GM12878 (cell line): ENCODE measurements around the gene CRTC1. TPM values are rescaled to one million over a fixed set of nuclear protein-coding genes. Genes with fewer than 3 reads are reported as not detected.

ENCODE experiments used
- ATAC-seq: fragments of 200-7000 bp; cut with Tn5 transposase; 3 replicates; pipeline ENCODE4 v1.9.1; 2020; ENCODE audit warnings: mild to moderate bottlenecking, moderate library complexity
- BruUV-seq: library from RNA; stranded (reverse); fragments of 400-500 nt; replicated peaks from 2 replicates; lab custom pipeline; 2021; lab: Mats Ljungman, UMichigan
- CTCF ChIA-PET: fragments of 300-600 bp; sonication (Branson Sonifier 250); formaldehyde crosslinking; extraction: SDS; loops from one replicate; lab custom pipeline; 2021; ENCODE audit warnings: inconsistent platforms; lab: Yijun Ruan, JAX
- POLR2A ChIA-PET: fragments of 350-600 bp; formaldehyde crosslinking; extraction: SDS; loops from one replicate; lab custom pipeline; 2021; ENCODE audit warnings: inconsistent platforms; lab: Charles Lee
- RAD21 ChIA-PET: fragments of 300-600 bp; sonication (Branson Sonifier 250); formaldehyde crosslinking; loops from one replicate; lab custom pipeline; 2023; ENCODE audit warnings: antibody characterized with exemption; ENCODE audit not compliant: unreplicated experiment; lab: Charles Lee
- SMC1A ChIA-PET: fragments of 300-600 bp; sonication (Branson Sonifier 250); formaldehyde crosslinking; loops from one replicate; lab custom pipeline; 2023; ENCODE audit not compliant: unreplicated experiment, uncharacterized antibody; lab: Charles Lee
- DNase-seq: peaks from one replicate; pipeline ENCODE4 v3.0.0-alpha.2; 2011; ENCODE audit warnings: low read depth, low spot score
- FAIRE-seq: peaks from 3 replicates; lab custom pipeline; 2011; peaks lifted over from hg19 to GRCh38; lab: Jason Lieb, UNC
- H2AFZ ChIP-seq: 2 replicates; pipeline ENCODE4 v1.6.0; 2011; ENCODE audit warnings: low read depth, low read length, control low read depth; ENCODE audit not compliant: control insufficient read depth
- H3K27ac ChIP-seq: 2 replicates; pipeline ENCODE4 v1.5.1; 2011; ENCODE audit warnings: control low read depth; ENCODE audit not compliant: control insufficient read depth, insufficient read depth
- H3K27me3 ChIP-seq, 2 experiments: replicated peaks in 1 of 2; 2 replicates each; pipeline versions ENCODE4 v1.6.0 to v1.6.1; 2011; ENCODE audit warnings: low read length in 1 of 2; ENCODE audit not compliant: control insufficient read depth in 2 of 2, insufficient read depth in 2 of 2
- H3K36me3 ChIP-seq, 2 experiments: 2 replicates each; pipeline ENCODE4 v1.5.1; 2011; ENCODE audit warnings: low read length in 1 of 2; ENCODE audit not compliant: control insufficient read depth in 2 of 2, insufficient read depth in 2 of 2
- H3K4me1 ChIP-seq: 2 replicates; pipeline ENCODE4 v1.6.1; 2011; ENCODE audit warnings: mild to moderate bottlenecking, low read length, moderate library complexity, mixed read lengths; ENCODE audit not compliant: control insufficient read depth, insufficient read depth
- H3K4me2 ChIP-seq: 2 replicates; pipeline ENCODE4 v1.6.0; 2011; ENCODE audit warnings: control low read depth; ENCODE audit not compliant: control insufficient read depth, insufficient read depth
- H3K4me3 ChIP-seq: fragments of 200-600 bp; sonication (generic); 2 replicates; pipeline ENCODE4 v1.5.1; 2016
- H3K79me2 ChIP-seq: 2 replicates; pipeline ENCODE4 v1.6.0; 2011; ENCODE audit warnings: low read length; ENCODE audit not compliant: control insufficient read depth, insufficient read depth
- H3K9ac ChIP-seq: 2 replicates; pipeline ENCODE4 v1.8.0; 2011; ENCODE audit warnings: low read length, control low read depth, mixed read lengths; ENCODE audit not compliant: control insufficient read depth, insufficient read depth
- H3K9me3 ChIP-seq: replicated peaks from 3 replicates; pipeline ENCODE4 v1.5.1; 2011; ENCODE audit warnings: mild to moderate bottlenecking, low read length; ENCODE audit not compliant: control insufficient read depth, insufficient read depth
- H4K20me1 ChIP-seq: 2 replicates; pipeline ENCODE4 v1.6.0; 2011; ENCODE audit not compliant: control insufficient read depth, insufficient read depth
- IKZF2 ChIP-seq, 2 experiments: fragments of 450-650 bp; IDR thresholded peaks; 2 replicates each; pipeline ENCODE4 v1.6.1; 2017; ENCODE audit warnings: mild to moderate bottlenecking in 2 of 2, moderate library complexity in 2 of 2
- JUNB ChIP-seq: IDR thresholded peaks from 2 replicates; pipeline ENCODE4 v1.6.1; 2016; ENCODE audit warnings: antibody characterized with exemption, mild to moderate bottlenecking
- MYC ChIP-seq: IDR thresholded peaks from 2 replicates; pipeline ENCODE4 v1.6.1; 2011; ENCODE audit warnings: mild to moderate bottlenecking, low read length, moderate library complexity, inconsistent platforms; ENCODE audit not compliant: insufficient read depth, insufficient replicate concordance, insufficient read length, severe bottlenecking
- PBX3 ChIP-seq: IDR thresholded peaks from 2 replicates; pipeline ENCODE4 v1.6.1; 2011; ENCODE audit warnings: mild to moderate bottlenecking, low read depth, low read length, moderate library complexity; ENCODE audit not compliant: insufficient replicate concordance
- POLR2A ChIP-seq: IDR thresholded peaks from 2 replicates; pipeline ENCODE4 v1.6.1; 2011; ENCODE audit warnings: low read depth, mild to moderate bottlenecking, low read length
- SIX5 ChIP-seq: IDR thresholded peaks from 2 replicates; pipeline ENCODE4 v1.6.1; 2011; ENCODE audit warnings: mild to moderate bottlenecking, low read depth, low read length, moderate library complexity; ENCODE audit not compliant: severe bottlenecking
- ZNF207 ChIP-seq: fragments of 450-650 bp; IDR thresholded peaks from 2 replicates; pipeline ENCODE4 v1.6.1; 2014; ENCODE audit warnings: antibody characterized with exemption, mild to moderate bottlenecking, borderline replicate concordance
- WGBS: methylation state at CpG from one replicate; pipeline ENCODE4 v1.1.6; 2016; ENCODE audit warnings: low lambda C conversion rate; ENCODE audit not compliant: insufficient replicate concordance, insufficient coverage; ENCODE audit errors: missing lambda C conversion rate; 5-methylcytosine and 5-hydroxymethylcytosine counted together
- in situ Hi-C: fragments of 300-500 bp; cut with MboI; formaldehyde crosslinking; loops from 9 replicates; pipeline ENCODE4 v1.14.3; 2018; ENCODE audit warnings: mixed read lengths
- intact Hi-C: fragments of 100-400 bp; cut with micrococcal nuclease; formaldehyde crosslinking; loops from one replicate; pipeline ENCODE4 v1.14.2; 2022; ENCODE audit not compliant: unreplicated experiment
- polyA plus RNA-seq, 11 experiments: library from polyadenylated mRNA; depleted of rRNA in 4 of 11; unstranded in 6 of 11; stranded (reverse) in 5 of 11; fragments of >200 nt; fragmentation: Nextera tagmentation in 4 of 11; fragmentation: Illumina TruSeq in 1 of 11; extraction: Ambion mirVana in 4 of 11; extraction: Trizol in 1 of 11; gene quantifications; 1 replicate in 1 of 11; 2 replicates in 10 of 11; pipeline versions ENCODE4 v1.2.1 to v1.2.3, GENCODE V29; 2011 to 2016; ENCODE audit warnings: inconsistent platforms in 2 of 11, missing spikeins in 2 of 11, low read depth in 1 of 11
- total RNA-seq, 4 experiments: library from RNA; depleted of rRNA in 3 of 4; stranded (reverse); fragments of >200 nt in 3 of 4; fragmentation: Illumina TruSeq in 1 of 4; extraction: Trizol in 1 of 4; gene quantifications; 2 replicates each; pipeline versions ENCODE4 v1.2.1 to v1.2.3, GENCODE V29; 2013 to 2021
- TF ChIP-seq, protein P1 (sequence below): IDR thresholded peaks from 2 replicates; pipeline ENCODE4 v1.6.1; 2012; ENCODE audit warnings: improper control_type of control experiment, low read depth, low read length; ENCODE audit not compliant: insufficient replicate concordance
- TF ChIP-seq, protein P2 (sequence below): IDR thresholded peaks from 2 replicates; pipeline ENCODE4 v1.6.1; 2012; ENCODE audit warnings: low read length, inconsistent platforms
- TF ChIP-seq, protein P3 (sequence below): fragments of 450-650 bp; IDR thresholded peaks from 2 replicates; pipeline ENCODE4 v1.6.1; 2017; ENCODE audit warnings: mild to moderate bottlenecking, low read depth, inconsistent platforms; ENCODE audit not compliant: poor library complexity, severe bottlenecking

Gene CRTC1
- total and polyA plus RNA-seq, 10 of the 15 experiments (the other 5 are each of a cell fraction or from before 2014, with no cell fraction given) = 0.02 to 4.6 (median 1.1) TPM; not detected in 1

GRCh38 chr19:18778076-18778389 lies 94.6 kb downstream of the CRTC1 start (continued):
- TF ChIP-seq, protein P1, sequence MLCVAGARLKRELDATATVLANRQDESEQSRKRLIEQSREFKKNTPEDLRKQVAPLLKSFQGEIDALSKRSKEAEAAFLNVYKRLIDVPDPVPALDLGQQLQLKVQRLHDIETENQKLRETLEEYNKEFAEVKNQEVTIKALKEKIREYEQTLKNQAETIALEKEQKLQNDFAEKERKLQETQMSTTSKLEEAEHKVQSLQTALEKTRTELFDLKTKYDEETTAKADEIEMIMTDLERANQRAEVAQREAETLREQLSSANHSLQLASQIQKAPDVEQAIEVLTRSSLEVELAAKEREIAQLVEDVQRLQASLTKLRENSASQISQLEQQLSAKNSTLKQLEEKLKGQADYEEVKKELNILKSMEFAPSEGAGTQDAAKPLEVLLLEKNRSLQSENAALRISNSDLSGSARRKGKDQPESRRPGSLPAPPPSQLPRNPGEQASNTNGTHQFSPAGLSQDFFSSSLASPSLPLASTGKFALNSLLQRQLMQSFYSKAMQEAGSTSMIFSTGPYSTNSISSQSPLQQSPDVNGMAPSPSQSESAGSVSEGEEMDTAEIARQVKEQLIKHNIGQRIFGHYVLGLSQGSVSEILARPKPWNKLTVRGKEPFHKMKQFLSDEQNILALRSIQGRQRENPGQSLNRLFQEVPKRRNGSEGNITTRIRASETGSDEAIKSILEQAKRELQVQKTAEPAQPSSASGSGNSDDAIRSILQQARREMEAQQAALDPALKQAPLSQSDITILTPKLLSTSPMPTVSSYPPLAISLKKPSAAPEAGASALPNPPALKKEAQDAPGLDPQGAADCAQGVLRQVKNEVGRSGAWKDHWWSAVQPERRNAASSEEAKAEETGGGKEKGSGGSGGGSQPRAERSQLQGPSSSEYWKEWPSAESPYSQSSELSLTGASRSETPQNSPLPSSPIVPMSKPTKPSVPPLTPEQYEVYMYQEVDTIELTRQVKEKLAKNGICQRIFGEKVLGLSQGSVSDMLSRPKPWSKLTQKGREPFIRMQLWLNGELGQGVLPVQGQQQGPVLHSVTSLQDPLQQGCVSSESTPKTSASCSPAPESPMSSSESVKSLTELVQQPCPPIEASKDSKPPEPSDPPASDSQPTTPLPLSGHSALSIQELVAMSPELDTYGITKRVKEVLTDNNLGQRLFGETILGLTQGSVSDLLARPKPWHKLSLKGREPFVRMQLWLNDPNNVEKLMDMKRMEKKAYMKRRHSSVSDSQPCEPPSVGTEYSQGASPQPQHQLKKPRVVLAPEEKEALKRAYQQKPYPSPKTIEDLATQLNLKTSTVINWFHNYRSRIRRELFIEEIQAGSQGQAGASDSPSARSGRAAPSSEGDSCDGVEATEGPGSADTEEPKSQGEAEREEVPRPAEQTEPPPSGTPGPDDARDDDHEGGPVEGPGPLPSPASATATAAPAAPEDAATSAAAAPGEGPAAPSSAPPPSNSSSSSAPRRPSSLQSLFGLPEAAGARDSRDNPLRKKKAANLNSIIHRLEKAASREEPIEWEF = no peak
- no peak for TF ChIP-seq IKZF2 (IDR thresholded peaks at IDR 0.05)
- TF ChIP-seq SIX5 = no peak
- TF ChIP-seq MYC = no peak

- Histone ChIP-seq H3K4me1 (no peaks in the 10 kb centered on the region), H4K20me1 (no peaks in the 10 kb centered on the region), H3K4me3 (no peak overlapping the region), H3K27me3 (no peaks in the 10 kb centered on the region; a peak in 1 of 4 replicates), H2AFZ (no peak overlapping the region), H3K9ac (no peak overlapping the region), H3K36me3 (no peaks in the 10 kb centered on the region), H3K79me2 (no peaks in the 10 kb centered on the region), H3K27ac (no peak overlapping the region), H3K4me2 (no peak overlapping the region), H3K9me3 (no peaks in the 10 kb centered on the region)
- FAIRE-seq = no peak
- no peak for ATAC-seq
- no TSS peak for BruUV-seq
- no peak for DNase-seq
- in situ Hi-C loops = no loop called here
- intact Hi-C loops = no loop called here
- POLR2A ChIA-PET = no interaction called here
- CTCF ChIA-PET = no interaction called here
- WGBS = 64% methylated on average over 14 of the region's 14 CpGs
- RAD21 ChIA-PET = no interaction called here
- SMC1A ChIA-PET = no interaction called here
- TF ChIP-seq ZNF207 = no peak
- no peak for TF ChIP-seq PBX3
- no peak for TF ChIP-seq JUNB
- TF ChIP-seq POLR2A = no peak
- TF ChIP-seq, protein P2, sequence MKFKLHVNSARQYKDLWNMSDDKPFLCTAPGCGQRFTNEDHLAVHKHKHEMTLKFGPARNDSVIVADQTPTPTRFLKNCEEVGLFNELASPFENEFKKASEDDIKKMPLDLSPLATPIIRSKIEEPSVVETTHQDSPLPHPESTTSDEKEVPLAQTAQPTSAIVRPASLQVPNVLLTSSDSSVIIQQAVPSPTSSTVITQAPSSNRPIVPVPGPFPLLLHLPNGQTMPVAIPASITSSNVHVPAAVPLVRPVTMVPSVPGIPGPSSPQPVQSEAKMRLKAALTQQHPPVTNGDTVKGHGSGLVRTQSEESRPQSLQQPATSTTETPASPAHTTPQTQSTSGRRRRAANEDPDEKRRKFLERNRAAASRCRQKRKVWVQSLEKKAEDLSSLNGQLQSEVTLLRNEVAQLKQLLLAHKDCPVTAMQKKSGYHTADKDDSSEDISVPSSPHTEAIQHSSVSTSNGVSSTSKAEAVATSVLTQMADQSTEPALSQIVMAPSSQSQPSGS = no peak
- TF ChIP-seq, protein P3, sequence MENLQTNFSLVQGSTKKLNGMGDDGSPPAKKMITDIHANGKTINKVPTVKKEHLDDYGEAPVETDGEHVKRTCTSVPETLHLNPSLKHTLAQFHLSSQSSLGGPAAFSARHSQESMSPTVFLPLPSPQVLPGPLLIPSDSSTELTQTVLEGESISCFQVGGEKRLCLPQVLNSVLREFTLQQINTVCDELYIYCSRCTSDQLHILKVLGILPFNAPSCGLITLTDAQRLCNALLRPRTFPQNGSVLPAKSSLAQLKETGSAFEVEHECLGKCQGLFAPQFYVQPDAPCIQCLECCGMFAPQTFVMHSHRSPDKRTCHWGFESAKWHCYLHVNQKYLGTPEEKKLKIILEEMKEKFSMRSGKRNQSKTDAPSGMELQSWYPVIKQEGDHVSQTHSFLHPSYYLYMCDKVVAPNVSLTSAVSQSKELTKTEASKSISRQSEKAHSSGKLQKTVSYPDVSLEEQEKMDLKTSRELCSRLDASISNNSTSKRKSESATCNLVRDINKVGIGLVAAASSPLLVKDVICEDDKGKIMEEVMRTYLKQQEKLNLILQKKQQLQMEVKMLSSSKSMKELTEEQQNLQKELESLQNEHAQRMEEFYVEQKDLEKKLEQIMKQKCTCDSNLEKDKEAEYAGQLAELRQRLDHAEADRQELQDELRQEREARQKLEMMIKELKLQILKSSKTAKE = no peak
Observed at GRCh38 chr19:18778826-18779495, 95.5 kb downstream of the CRTC1 start.
